Small intestine (tissue), 7 donors: ENCODE data around the gene NLRP1. TPM values are rescaled to one million over a fixed set of nuclear protein-coding genes. Genes with fewer than 3 reads are reported as not detected.
A peak's percentile ranks its signal among the peaks of the same experiment; 100 is the strongest.

Source experiments
- DNase-seq, 2 donors: peaks; one replicate each; pipeline versions ENCODE4 v3.0.0 to v3.0.0-alpha.2; 2013
- FAIRE-seq: peaks from 2 replicates; lab custom pipeline; 2012; peaks lifted over from hg19 to GRCh38; lab: Jason Lieb, UNC
- H3K27ac ChIP-seq, 3 donors: one replicate each; pipeline ENCODE4 v1.5.1; 2013; ENCODE audit warnings: low read length in 2 of 3, mild to moderate bottlenecking in 2 of 3, control low read depth in 1 of 3, inconsistent platforms in 1 of 3, low read depth in 1 of 3, moderate library complexity in 1 of 3
- H3K27me3 ChIP-seq, 3 donors: one replicate each; pipeline ENCODE4 v1.6.1; 2013; ENCODE audit warnings: low read length in 3 of 3, inconsistent platforms in 1 of 3; ENCODE audit not compliant: control insufficient read depth in 3 of 3, insufficient read depth in 3 of 3
- H3K36me3 ChIP-seq, 3 donors: one replicate each; pipeline ENCODE4 v1.6.1; 2013; ENCODE audit warnings: low read length in 3 of 3, inconsistent platforms in 1 of 3, low read depth in 1 of 3, mild to moderate bottlenecking in 1 of 3, moderate library complexity in 1 of 3; ENCODE audit not compliant: control insufficient read depth in 3 of 3, insufficient read depth in 2 of 3
- H3K4me1 ChIP-seq, 3 donors: one replicate each; pipeline ENCODE4 v1.6.1; 2013; ENCODE audit warnings: low read length in 2 of 3, inconsistent platforms in 1 of 3, low read depth in 1 of 3, mild to moderate bottlenecking in 1 of 3, moderate library complexity in 1 of 3; ENCODE audit not compliant: control insufficient read depth in 3 of 3, insufficient read depth in 2 of 3
- H3K4me3 ChIP-seq, 3 donors: one replicate each; pipeline ENCODE4 v1.5.1; 2013; ENCODE audit warnings: low read length in 3 of 3, control low read depth in 1 of 3, inconsistent platforms in 1 of 3, low read depth in 1 of 3, mild to moderate bottlenecking in 1 of 3, moderate library complexity in 1 of 3
- H3K9me3 ChIP-seq, 2 donors: one replicate each; pipeline ENCODE4 v1.6.1; 2013; ENCODE audit warnings: low read depth in 1 of 2, low read length in 1 of 2; ENCODE audit not compliant: control insufficient read depth in 2 of 2, insufficient read depth in 1 of 2
- WGBS, 3 donors: extraction: QIAGEN DNeasy Blood & Tissue Kit; methylation state at CpG; one replicate each; pipeline ENCODE4 v1.1.7; 2013; 5-methylcytosine and 5-hydroxymethylcytosine counted together
- polyA plus RNA-seq, 4 donors: library from polyadenylated mRNA; stranded (reverse) in 3 of 4; unstranded in 1 of 4; fragments of 200-250 nt in 3 of 4; fragments of 120-200 nt in 1 of 4; gene quantifications; one replicate each; pipeline versions ENCODE4 v1.2.1 to v1.2.3, GENCODE V29; 2013
- donor health status: healthy with polysubstance abuse.
- donor health status: control.
- donor health status: control.
- donor health status: Bipolar disorder and iron deficiency.
- donor health status: healthy.

NLRP1 gene
- polyA plus RNA-seq, 4 donors, result 2.2 to 12.8 (median 8.1) TPM

GRCh38 chr17:5585836-5586521 lies 1.7 kb upstream of the NLRP1 start:
- Histone ChIP-seq H3K9me3 (no peaks in the 10 kb centered on the region), H3K4me3 (no peak overlapping the region), H3K4me1 (peaks cover 0 to 5% (median 0%) of the 10 kb centered on the region in 3 donors), H3K27ac (peak overlapping the region in 1 of 3 donors; percentile 19), H3K36me3 (no peaks in the 10 kb centered on the region), H3K27me3 (no peaks in the 10 kb centered on the region)
- 10 to 26% (median 14%) methylated on average over 11 of the region's 11 CpGs for WGBS, 3 donors
- no peak for DNase-seq
- FAIRE-seq, result no peak

GRCh38 chr17:5585287-5585794 lies 1.0 kb upstream of the NLRP1 start:
- H3K4me3 ChIP-seq, result no peak overlapping the region
- H3K27ac ChIP-seq, result peak overlapping the region in 1 of 3 donors; percentile 71
- no peaks in the 10 kb centered on the region for H3K9me3 ChIP-seq
- no peaks in the 10 kb centered on the region for H3K27me3 ChIP-seq
- H3K36me3 ChIP-seq, result no peaks in the 10 kb centered on the region
- peaks cover 0 to 5% (median 0%) of the 10 kb centered on the region in 3 donors for H3K4me1 ChIP-seq
- no peak for DNase-seq
- 84 to 91% (median 89%) methylated on average over 11 of the region's 11 CpGs for WGBS, 3 donors
- no peak for FAIRE-seq

- no peaks in the 10 kb centered on the region for H3K27me3 ChIP-seq
- peak overlapping the region; percentile 13 to 40 (median 36) for H3K4me3 ChIP-seq
- WGBS, 3 donors, result 66 to 76% (median 74%) methylated on average over 21 of the region's 21 CpGs
- FAIRE-seq, result no peak
- H3K9me3 ChIP-seq, result no peaks in the 10 kb centered on the region
- no peak for DNase-seq
- peaks cover 0 to 5% (median 0%) of the 10 kb centered on the region in 3 donors for H3K4me1 ChIP-seq
- no peaks in the 10 kb centered on the region for H3K36me3 ChIP-seq
- peak overlapping the region in 2 of 3 donors; percentile 58 to 98 for H3K27ac ChIP-seq
Observed at GRCh38 chr17:5583426-5584382, 605 bp downstream of the NLRP1 start.

DNA sequence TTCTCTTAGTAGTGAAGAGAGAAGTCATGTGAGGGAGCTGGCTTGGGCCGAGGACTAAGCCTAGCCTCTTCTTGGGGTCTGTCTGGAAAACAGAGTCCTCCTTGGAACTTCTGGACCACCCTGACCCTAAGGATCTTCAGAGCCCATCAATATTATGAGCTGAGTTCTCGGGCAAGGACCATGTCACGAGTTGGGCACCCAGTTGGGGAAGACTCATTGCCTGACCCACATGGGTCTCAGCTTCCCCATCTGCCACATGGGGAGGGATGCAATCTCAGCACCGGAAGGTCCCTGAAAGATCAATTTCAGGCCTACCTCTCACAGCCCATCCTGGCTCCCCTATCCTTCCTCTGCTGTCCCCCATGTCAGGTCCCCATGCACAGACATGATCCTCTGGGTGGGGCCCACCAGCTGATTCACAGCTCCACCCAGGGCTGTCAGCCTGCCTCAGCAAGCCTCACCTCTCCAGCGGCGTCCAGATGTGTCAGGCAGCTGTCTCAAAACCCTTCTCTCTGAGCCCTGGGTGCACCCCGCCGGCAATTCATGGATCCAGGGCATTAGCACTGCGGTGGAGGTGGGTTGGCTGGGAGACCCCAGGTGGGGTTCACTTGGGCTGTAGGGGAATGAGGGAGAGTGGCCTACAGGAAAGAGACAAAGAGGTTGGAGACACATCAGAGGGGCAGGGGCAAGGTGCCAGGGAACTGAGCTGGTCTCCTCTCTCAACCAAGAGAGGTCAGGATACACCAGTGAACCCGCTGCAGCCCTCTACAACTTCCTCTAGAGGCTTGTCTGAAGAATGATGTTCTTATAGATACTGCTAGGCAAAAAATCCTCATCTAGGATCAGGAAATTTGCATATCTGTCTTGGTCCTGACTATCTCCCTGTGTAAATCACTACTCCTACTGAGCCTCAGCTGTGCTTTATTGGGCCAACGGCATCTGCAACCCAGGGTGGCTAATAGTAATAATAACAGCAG lies 1.8 kb downstream of the NLRP1 start:
- H3K4me1 ChIP-seq, result peaks cover 0 to 5% (median 0%) of the 10 kb centered on the region in 3 donors
- H3K4me3 ChIP-seq, result no peak overlapping the region
- H3K36me3 ChIP-seq, result no peaks in the 10 kb centered on the region
- no peaks in the 10 kb centered on the region for H3K27me3 ChIP-seq
- no peak overlapping the region for H3K27ac ChIP-seq
- DNase-seq (no peak), FAIRE-seq (no peak)
- H3K9me3 ChIP-seq, result no peaks in the 10 kb centered on the region
- 63 to 70% (median 69%) methylated on average over 11 of the region's 11 CpGs for WGBS, 3 donors

DNA sequence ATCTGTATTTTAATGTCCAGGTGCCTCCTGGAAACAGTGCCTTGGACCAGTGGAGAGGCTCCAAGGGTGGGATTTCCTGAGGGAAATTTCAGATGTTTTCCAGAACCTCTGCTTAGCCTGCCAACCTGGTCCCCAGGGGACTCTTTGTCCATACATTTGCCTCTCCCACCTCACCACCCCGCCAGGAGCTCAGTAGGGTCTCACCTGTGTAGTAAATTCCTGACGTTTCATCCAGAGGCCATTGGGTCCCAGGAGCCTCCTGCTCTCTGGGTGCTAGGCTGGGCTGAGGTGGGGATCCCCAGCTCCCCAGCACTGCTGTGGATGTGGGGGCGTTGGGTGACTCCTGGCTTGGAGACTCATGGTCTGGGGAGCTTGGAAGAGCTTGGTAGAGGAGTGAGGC lies 2.7 kb downstream of the NLRP1 start:
- no peak for DNase-seq
- H3K27ac ChIP-seq, result no peak overlapping the region
- H3K9me3 ChIP-seq, result no peaks in the 10 kb centered on the region
- H3K36me3 ChIP-seq, result no peaks in the 10 kb centered on the region
- H3K4me1 ChIP-seq, result peaks cover 0 to 5% (median 0%) of the 10 kb centered on the region in 3 donors
- FAIRE-seq, result no peak
- no peaks in the 10 kb centered on the region for H3K27me3 ChIP-seq
- WGBS, 3 donors, result 39 to 74% (median 53%) methylated on average over 3 of the region's 3 CpGs
- H3K4me3 ChIP-seq, result no peak overlapping the region

- 22 to 37% (median 32%) methylated on average over 3 of the region's 3 CpGs for WGBS, 3 donors
- Histone ChIP-seq H3K36me3 (no peaks in the 10 kb centered on the region), H3K9me3 (no peaks in the 10 kb centered on the region), H3K4me1 (peaks cover 0 to 5% (median 0%) of the 10 kb centered on the region in 3 donors), H3K27me3 (no peaks in the 10 kb centered on the region), H3K4me3 (no peak overlapping the region), H3K27ac (no peak overlapping the region)
- FAIRE-seq (no peak), DNase-seq (no peak)
Observed at GRCh38 chr17:5580969-5581368, 3.3 kb downstream of the NLRP1 start.

- no peak overlapping the region for H3K4me3 ChIP-seq
- no peaks in the 10 kb centered on the region for H3K36me3 ChIP-seq
- H3K27ac ChIP-seq, result no peak overlapping the region
- DNase-seq, result no peak
- H3K4me1 ChIP-seq, result peaks cover 0 to 5% (median 0%) of the 10 kb centered on the region in 3 donors
- H3K9me3 ChIP-seq, result no peaks in the 10 kb centered on the region
- H3K27me3 ChIP-seq, result no peaks in the 10 kb centered on the region
- FAIRE-seq, result no peak
Observed at GRCh38 chr17:5580367-5580766, 3.9 kb downstream of the NLRP1 start.
